ENCODE results near the gene SRPRB.

- TF ChIP-seq, protein P1, sequence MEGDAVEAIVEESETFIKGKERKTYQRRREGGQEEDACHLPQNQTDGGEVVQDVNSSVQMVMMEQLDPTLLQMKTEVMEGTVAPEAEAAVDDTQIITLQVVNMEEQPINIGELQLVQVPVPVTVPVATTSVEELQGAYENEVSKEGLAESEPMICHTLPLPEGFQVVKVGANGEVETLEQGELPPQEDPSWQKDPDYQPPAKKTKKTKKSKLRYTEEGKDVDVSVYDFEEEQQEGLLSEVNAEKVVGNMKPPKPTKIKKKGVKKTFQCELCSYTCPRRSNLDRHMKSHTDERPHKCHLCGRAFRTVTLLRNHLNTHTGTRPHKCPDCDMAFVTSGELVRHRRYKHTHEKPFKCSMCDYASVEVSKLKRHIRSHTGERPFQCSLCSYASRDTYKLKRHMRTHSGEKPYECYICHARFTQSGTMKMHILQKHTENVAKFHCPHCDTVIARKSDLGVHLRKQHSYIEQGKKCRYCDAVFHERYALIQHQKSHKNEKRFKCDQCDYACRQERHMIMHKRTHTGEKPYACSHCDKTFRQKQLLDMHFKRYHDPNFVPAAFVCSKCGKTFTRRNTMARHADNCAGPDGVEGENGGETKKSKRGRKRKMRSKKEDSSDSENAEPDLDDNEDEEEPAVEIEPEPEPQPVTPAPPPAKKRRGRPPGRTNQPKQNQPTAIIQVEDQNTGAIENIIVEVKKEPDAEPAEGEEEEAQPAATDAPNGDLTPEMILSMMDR (IDR thresholded peaks at IDR 0.05), result no peak
- TF ChIP-seq POLR2AphosphoS5 (IDR thresholded peaks at IDR 0.05; ENCODE audit: low read depth, low read length) (no peak), SIN3A (IDR thresholded peaks at IDR 0.05; ENCODE audit: borderline replicate concordance, insufficient read depth, low read depth, low read length) (no peak)
Observed at GRCh38 chr3:133825969-133826727, 20.5 kb downstream of the SRPRB start.

Data from Panc1 (cell line).